Measurements from ENCODE around the gene CALU.

DNA sequence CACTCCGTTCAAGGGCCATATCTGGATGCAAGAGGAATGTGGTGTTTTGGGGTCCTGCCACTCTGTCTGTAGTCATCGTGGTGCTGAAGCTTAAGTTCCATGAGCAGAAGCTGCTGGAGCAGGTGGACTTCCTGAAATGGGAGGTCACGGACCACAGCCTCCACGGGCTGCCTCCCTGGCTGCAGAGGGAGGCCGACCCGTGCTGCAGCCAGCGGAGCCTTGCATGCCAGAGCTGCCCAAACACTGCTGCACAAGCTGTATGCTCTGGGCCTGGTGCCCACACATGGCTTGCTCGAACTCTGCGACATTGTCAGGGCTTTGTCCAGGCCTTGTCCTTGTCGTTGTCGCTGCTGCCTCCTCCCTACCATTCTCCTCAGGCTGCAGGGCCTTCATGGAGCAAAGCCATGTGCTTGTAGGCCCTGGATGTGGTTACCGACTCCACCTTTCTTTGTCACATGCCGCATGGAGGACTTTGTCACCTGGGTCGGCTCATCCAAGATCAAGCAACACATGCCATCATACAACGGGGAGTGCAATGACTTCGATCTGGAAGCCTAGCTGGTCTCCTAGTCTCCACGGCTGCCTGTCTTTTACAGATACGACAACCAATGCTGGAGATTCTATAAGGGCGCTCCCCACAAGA is 45.7 kb upstream of the CALU start:
- no peak for TF ChIP-seq POLR2A (IDR thresholded peaks at IDR 0.05)
- no peak for TF ChIP-seq POLR2AphosphoS5 (IDR thresholded peaks at IDR 0.05)
- TF ChIP-seq, protein P1, sequence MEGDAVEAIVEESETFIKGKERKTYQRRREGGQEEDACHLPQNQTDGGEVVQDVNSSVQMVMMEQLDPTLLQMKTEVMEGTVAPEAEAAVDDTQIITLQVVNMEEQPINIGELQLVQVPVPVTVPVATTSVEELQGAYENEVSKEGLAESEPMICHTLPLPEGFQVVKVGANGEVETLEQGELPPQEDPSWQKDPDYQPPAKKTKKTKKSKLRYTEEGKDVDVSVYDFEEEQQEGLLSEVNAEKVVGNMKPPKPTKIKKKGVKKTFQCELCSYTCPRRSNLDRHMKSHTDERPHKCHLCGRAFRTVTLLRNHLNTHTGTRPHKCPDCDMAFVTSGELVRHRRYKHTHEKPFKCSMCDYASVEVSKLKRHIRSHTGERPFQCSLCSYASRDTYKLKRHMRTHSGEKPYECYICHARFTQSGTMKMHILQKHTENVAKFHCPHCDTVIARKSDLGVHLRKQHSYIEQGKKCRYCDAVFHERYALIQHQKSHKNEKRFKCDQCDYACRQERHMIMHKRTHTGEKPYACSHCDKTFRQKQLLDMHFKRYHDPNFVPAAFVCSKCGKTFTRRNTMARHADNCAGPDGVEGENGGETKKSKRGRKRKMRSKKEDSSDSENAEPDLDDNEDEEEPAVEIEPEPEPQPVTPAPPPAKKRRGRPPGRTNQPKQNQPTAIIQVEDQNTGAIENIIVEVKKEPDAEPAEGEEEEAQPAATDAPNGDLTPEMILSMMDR (IDR thresholded peaks at IDR 0.05 in 8 of 11, conservative IDR thresholded peaks at IDR 0.05 in 3 of 11) = no peak

Measured in spleen (tissue), 7 donors.